Measurements from ENCODE around the gene SDK2. TPM values are rescaled to one million over a fixed set of nuclear protein-coding genes. Genes with fewer than 3 reads are reported as not detected.
"Not testable (repeated sequence)": the region's sequence is repeated elsewhere in the genome, so short reads cannot be mapped to it uniquely, and the experiment has no call there.

Gene SDK2
- polyA plus RNA-seq, 6 donors from 2014 or later = 0.10 to 6.3 (median 1.6) TPM

DNA sequence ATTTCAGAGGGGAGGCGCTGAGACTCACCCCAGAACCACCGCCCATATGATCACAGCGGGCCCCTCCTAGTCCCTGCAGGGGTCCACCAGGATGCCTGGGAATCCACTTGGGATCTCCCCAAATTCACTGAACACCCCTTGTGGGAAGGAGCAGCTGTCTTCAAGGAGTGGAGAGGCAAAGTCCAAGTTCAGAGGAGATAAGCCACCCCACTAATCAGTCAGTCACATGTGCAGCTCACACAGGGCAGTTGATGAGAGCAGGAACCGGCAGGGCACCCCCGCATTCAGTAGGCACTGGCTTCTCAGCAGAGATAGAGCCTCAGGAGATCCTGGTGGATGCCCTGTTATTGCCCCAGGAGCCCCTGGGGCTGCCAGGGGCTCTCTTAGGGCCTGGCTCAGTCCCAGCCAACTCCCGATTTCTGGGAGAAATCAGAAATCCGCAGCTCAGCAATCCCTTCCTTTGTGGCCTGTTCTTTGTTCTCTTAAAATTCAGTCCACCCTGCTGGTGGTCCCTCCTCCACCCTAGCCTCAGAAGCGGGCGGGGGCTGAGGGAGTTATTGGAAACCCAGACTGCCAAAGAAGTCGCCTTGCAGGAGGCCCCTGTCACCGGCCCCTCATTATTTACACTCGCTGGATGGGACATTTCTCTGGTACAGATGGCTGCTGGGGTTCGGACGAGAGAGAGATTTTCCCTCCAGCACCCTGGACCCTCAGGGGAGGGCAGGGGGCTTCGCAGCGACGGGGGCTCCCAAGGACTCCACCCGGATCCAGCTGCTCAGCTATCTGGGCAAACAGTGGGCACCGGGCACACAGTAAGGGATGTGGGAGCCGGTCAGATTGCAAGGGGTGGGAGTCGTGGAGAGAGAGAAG is 334.3 kb downstream of the SDK2 start:
- no peaks in the 10 kb centered on the region for H3K36me3 Mint-ChIP-seq
- H3K9me3 Mint-ChIP-seq = no peaks in the 10 kb centered on the region
- peaks cover 13 to 17% (median 17%) of the 10 kb centered on the region in 3 donors for H3K4me1 Mint-ChIP-seq
- H3K4me3 Mint-ChIP-seq = peak overlapping the region; percentile 83 to 93 (median 87)
- peak overlapping the region; percentile 53 to 97 (median 72) for H3K27ac Mint-ChIP-seq
- no peak for ATAC-seq (ENCODE audit: low read depth in 2 of 2)
- no peak for DNase-seq
- peaks cover 0 to 11% (median 3%) of the 10 kb centered on the region in 3 donors for H3K27me3 Mint-ChIP-seq

GRCh38 chr17:73308959-73309358 is 335.3 kb downstream of the SDK2 start:
- not testable (repeated sequence) for H3K36me3 Mint-ChIP-seq; H3K9me3 Mint-ChIP-seq; DNase-seq; ATAC-seq (ENCODE audit: low read depth in 2 of 2)
- H3K27ac Mint-ChIP-seq = peak overlapping the region in 1 of 6 donors; percentile 32
- peak overlapping the region in 2 of 8 donors; percentile 87 for H3K4me3 Mint-ChIP-seq
- H3K27me3 Mint-ChIP-seq = peaks cover 0 to 21% (median 13%) of the 10 kb centered on the region in 3 donors
- H3K4me1 Mint-ChIP-seq = peaks cover 16 to 17% (median 17%) of the 10 kb centered on the region in 3 donors

DNA sequence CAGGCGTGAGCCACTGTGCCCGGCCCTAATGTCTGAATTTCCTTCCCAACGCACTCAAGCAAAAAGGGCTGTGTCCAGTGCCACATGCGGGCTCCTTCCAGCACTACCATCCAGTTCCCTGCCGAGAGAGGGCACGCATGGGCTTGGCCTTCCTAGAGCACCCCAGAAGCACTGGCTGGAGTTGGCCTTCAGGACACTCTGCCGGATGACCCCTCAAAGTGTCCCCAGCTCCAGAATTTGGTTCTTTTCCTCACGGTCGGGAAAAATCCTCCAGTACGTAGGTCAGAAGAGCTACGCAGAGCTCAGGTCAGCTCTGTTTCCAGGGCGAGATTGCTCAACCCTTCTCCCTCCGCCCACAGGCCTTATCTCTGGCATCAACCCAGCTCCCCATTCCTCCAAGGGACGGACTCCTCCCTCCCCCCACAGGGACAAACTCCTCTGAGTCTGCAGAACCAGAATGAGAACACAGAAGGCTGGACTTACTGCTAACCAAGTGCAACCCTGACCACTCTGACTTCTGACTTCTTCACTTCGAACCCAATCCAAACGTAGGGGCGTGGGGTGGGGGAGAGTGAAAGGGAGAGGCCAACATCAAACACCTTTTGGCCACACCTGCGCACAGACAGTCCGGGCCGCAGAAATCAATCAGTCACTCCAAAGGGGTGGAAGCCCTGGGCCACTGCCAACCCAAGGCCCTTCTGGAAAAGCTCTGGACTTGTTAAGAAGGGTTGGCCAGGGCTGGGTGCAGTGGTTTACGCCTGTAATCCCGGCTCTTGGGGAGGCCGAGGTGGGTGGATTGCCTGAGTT is 336.0 kb downstream of the SDK2 start:
- H3K9me3 Mint-ChIP-seq = no peaks in the 10 kb centered on the region
- peaks cover 16 to 17% (median 17%) of the 10 kb centered on the region in 3 donors for H3K4me1 Mint-ChIP-seq
- H3K36me3 Mint-ChIP-seq = no peaks in the 10 kb centered on the region
- no peak overlapping the region for H3K27ac Mint-ChIP-seq
- ATAC-seq (ENCODE audit: low read depth in 2 of 2) = no peak
- H3K4me3 Mint-ChIP-seq = no peak overlapping the region
- no peak for DNase-seq
- H3K27me3 Mint-ChIP-seq = peaks cover 4 to 26% (median 20%) of the 10 kb centered on the region in 3 donors

DNA sequence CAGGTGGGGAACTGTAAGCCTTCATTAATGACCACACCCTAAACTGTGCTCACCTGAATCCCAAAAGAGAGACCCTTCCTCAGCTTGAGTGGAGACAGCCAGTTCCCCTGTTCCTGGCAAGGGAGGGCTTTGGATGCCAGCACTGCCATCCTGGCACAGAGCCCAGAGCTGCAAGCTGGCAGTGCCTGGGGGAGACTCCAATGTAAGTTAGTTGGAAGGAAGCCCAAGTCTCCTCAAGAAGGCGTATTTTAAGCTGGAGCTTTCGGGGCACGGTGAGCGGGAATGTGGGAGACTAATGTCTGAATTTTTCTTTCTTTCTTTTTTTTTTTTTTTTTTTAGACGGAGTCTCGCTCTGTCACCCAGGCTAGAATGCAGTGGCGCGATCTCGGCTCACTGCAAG is 337.1 kb downstream of the SDK2 start:
- H3K4me1 Mint-ChIP-seq = peaks cover 14 to 17% (median 16%) of the 10 kb centered on the region in 3 donors
- H3K36me3 Mint-ChIP-seq = no peaks in the 10 kb centered on the region
- H3K9me3 Mint-ChIP-seq = no peaks in the 10 kb centered on the region
- peaks cover 4 to 26% (median 21%) of the 10 kb centered on the region in 3 donors for H3K27me3 Mint-ChIP-seq
- no peak for DNase-seq
- ATAC-seq (ENCODE audit: low read depth in 2 of 2) = no peak
- peak overlapping the region in 1 of 6 donors; percentile 59 for H3K27ac Mint-ChIP-seq
- no peak overlapping the region for H3K4me3 Mint-ChIP-seq

GRCh38 chr17:73305845-73306836 is 338.1 kb downstream of the SDK2 start:
- Mint-ChIP-seq H3K36me3 (no peaks in the 10 kb centered on the region), H3K4me1 (peaks cover 14 to 17% (median 16%) of the 10 kb centered on the region in 3 donors), H3K27me3 (peaks cover 4 to 26% (median 21%) of the 10 kb centered on the region in 3 donors), H3K4me3 (peak overlapping the region in 2 of 8 donors; percentile 3 to 8), H3K9me3 (no peaks in the 10 kb centered on the region), H3K27ac (no peak overlapping the region)
- ATAC-seq (ENCODE audit: low read depth in 2 of 2) (no peak), DNase-seq (no peak)

DNA sequence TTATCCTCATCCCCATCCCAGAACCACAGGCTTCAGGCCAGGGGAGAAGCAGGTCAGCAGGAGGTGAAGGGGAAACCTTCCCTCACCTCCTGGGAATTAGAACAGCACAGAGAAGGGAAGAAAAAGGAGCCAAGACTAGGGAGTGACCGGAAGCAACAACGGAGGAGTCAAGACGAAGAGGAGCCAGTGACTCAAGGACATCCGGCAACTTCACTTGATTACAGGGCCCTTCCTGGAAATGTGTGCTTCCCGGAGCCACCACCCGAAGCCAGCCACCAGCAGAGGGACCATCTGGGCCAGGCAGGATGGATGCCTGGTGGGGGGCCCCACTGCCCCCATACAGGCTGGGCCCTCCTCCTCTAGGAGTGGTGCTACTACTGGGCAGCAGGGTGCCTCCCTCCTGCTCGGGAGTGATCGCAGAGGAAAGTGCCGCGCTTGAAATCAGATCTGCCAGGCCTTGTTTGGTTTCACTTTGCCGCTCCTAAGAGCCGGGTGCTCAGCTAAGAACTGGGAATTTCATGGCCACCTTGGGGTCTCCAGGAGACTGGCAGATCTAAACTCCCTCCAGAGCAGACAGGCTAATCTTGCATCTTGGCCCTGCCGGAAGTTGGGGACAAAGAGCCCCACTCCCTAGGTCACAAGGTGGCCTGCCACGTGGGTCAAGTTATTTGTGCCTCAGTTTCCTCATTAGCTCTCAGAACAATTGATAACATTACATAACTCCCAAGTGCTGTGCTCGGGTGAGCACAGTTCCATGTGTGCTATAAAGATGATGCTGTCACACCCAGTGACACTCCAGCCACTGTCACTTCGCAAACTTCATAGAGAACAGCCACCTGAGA is 339.1 kb downstream of the SDK2 start:
- H3K27ac Mint-ChIP-seq = no peak overlapping the region
- DNase-seq = no peak

GRCh38 chr17:73304438-73304837 is 339.8 kb downstream of the SDK2 start:
- H3K9me3 Mint-ChIP-seq = no peaks in the 10 kb centered on the region
- ATAC-seq (ENCODE audit: low read depth in 2 of 2) = no peak
- no peaks in the 10 kb centered on the region for H3K36me3 Mint-ChIP-seq
- H3K27ac Mint-ChIP-seq = no peak overlapping the region
- no peak for DNase-seq
- peaks cover 4 to 26% (median 21%) of the 10 kb centered on the region in 3 donors for H3K27me3 Mint-ChIP-seq
- peaks cover 2 to 6% (median 4%) of the 10 kb centered on the region in 3 donors for H3K4me1 Mint-ChIP-seq
- no peak overlapping the region for H3K4me3 Mint-ChIP-seq

More for the DNA sequence above, 339.1 kb downstream of the SDK2 start:
- Mint-ChIP-seq H3K4me1 (peaks cover 9 to 13% (median 11%) of the 10 kb centered on the region in 3 donors), H3K4me3 (peak overlapping the region in 3 of 8 donors; percentile 11 to 48 (median 36)), H3K27me3 (peaks cover 4 to 26% (median 21%) of the 10 kb centered on the region in 3 donors), H3K36me3 (no peaks in the 10 kb centered on the region), H3K9me3 (no peaks in the 10 kb centered on the region)
- no peak for ATAC-seq (ENCODE audit: low read depth in 2 of 2)

DNA sequence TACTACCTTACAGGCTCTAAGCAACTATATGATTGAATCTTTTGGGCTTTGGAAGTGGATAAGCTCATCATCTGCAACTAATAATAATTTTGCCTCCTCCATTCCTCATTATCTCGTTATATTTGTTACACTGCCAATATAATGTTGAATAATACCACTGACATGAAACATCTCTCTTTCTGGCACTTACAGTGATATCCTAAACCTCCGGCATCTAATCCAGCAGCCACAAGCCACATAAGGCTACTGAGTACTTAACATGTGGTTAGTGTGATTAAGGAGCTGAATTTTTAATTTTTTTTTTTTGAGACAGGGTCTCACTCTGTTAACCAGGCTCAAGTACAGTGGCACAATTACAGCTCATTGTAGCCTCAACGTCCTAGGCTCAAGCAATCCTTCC is 342.1 kb downstream of the SDK2 start:
- Mint-ChIP-seq H3K36me3 (no peaks in the 10 kb centered on the region), H3K4me3 (no peak overlapping the region), H3K27me3 (peaks cover 14 to 24% (median 21%) of the 10 kb centered on the region in 3 donors), H3K9me3 (no peaks in the 10 kb centered on the region), H3K4me1 (peaks cover 0 to 3% (median 0%) of the 10 kb centered on the region in 3 donors), H3K27ac (no peak overlapping the region)
- no peak for ATAC-seq (ENCODE audit: low read depth in 2 of 2)
- no peak for DNase-seq

GRCh38 chr17:73301369-73301768 is 342.9 kb downstream of the SDK2 start:
- no peak for ATAC-seq (ENCODE audit: low read depth in 2 of 2)
- no peak overlapping the region for H3K27ac Mint-ChIP-seq
- H3K9me3 Mint-ChIP-seq = no peaks in the 10 kb centered on the region
- no peak for DNase-seq
- H3K27me3 Mint-ChIP-seq = peaks cover 14 to 21% (median 17%) of the 10 kb centered on the region in 3 donors
- no peak overlapping the region for H3K4me3 Mint-ChIP-seq
- H3K4me1 Mint-ChIP-seq = peaks cover 0 to 3% (median 0%) of the 10 kb centered on the region in 3 donors
- no peaks in the 10 kb centered on the region for H3K36me3 Mint-ChIP-seq

GRCh38 chr17:73300392-73300791 is 343.9 kb downstream of the SDK2 start:
- Mint-ChIP-seq H3K4me3 (no peak overlapping the region), H3K27me3 (peaks cover 14 to 21% (median 17%) of the 10 kb centered on the region in 3 donors)

GRCh38 chr17:73297934-73298861 is 346.0 kb downstream of the SDK2 start:
- ATAC-seq (ENCODE audit: low read depth in 2 of 2) = no peak
- no peaks in the 10 kb centered on the region for H3K36me3 Mint-ChIP-seq
- H3K4me3 Mint-ChIP-seq = no peak overlapping the region
- H3K4me1 Mint-ChIP-seq = no peaks in the 10 kb centered on the region
- peaks cover 0 to 10% (median under 1%) of the 10 kb centered on the region in 3 donors for H3K27me3 Mint-ChIP-seq
- no peak for DNase-seq
- no peak overlapping the region for H3K27ac Mint-ChIP-seq
- no peaks in the 10 kb centered on the region for H3K9me3 Mint-ChIP-seq

More at GRCh38 chr17:73300392-73300791, 343.9 kb downstream of the SDK2 start:
- peaks cover 0 to 3% (median 0%) of the 10 kb centered on the region in 3 donors for H3K4me1 Mint-ChIP-seq
- no peaks in the 10 kb centered on the region for H3K9me3 Mint-ChIP-seq
- no peak for ATAC-seq (ENCODE audit: low read depth in 2 of 2)
- H3K36me3 Mint-ChIP-seq = no peaks in the 10 kb centered on the region
- DNase-seq = no peak
- no peak overlapping the region for H3K27ac Mint-ChIP-seq
